SH-SY5Y (cell line): ENCODE measurements around the gene PAPSS2.

Experiments
- GATA2 ChIP-seq: IDR thresholded peaks from 2 replicates; pipeline ENCODE4 v1.6.1; 2011; ENCODE audit warnings: mild to moderate bottlenecking, low read depth, low read length
- GATA3 ChIP-seq: IDR thresholded peaks from 2 replicates; pipeline ENCODE4 v1.6.1; 2011; ENCODE audit warnings: low read depth, mild to moderate bottlenecking, low read length, moderate library complexity

DNA sequence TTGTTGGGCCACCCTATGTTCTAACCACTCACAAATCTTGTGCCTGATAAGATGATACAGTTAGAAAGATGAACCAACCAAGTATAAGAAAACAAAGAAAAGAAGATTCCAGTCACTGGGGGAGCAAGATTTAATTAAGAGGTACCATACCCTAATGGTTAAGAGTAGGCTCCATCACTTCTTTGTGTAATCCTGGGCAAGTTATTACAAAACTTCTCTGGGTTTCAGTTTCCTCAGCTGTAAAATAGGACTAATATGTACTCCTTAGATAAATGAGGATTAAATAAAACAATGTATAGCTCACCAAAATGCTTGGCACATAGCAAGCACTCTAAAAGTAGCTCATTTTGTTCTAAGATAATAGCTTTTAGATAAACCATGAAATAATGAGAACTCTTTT lies 99.9 kb downstream of the PAPSS2 start:
- TF ChIP-seq GATA3 (no peak), GATA2 (no peak)
